GM23338 (cell line): ENCODE data around the gene SNX8. TPM values are rescaled to one million over a fixed set of nuclear protein-coding genes. Genes with fewer than 3 reads are reported as not detected.

ENCODE experiments used
- ATAC-seq: fragments of 200-7000 bp; cut with Tn5 transposase; 3 replicates; pipeline ENCODE4 v1.9.1; 2020
- DNase-seq: peaks from one replicate; pipeline ENCODE4 v3.0.0-alpha.2; 2015; ENCODE audit warnings: low spot score
- H2AFZ ChIP-seq: fragments of 200-600 bp; sonication (generic); 2 replicates; pipeline ENCODE4 v1.8.0; 2016; ENCODE audit warnings: antibody characterized with exemption, mild to moderate bottlenecking, moderate library complexity
- H3F3A ChIP-seq: fragments of 200-600 bp; sonication (generic); replicated peaks from 2 replicates; pipeline ENCODE4 v1.8.0; 2017; ENCODE audit warnings: antibody characterized with exemption, mixed run types, low read depth
- H3K27ac ChIP-seq: fragments of 200-600 bp; sonication (generic); 2 replicates; pipeline ENCODE4 v1.6.1; 2016; ENCODE audit warnings: low read depth
- H3K27me3 ChIP-seq: fragments of 200-600 bp; sonication (generic); 2 replicates; pipeline ENCODE4 v1.8.0; 2016; ENCODE audit warnings: mild to moderate bottlenecking, mixed run types, moderate library complexity; ENCODE audit not compliant: insufficient read depth
- H3K36me3 ChIP-seq: fragments of 200-600 bp; sonication (generic); 2 replicates; pipeline ENCODE4 v1.8.0; 2016; ENCODE audit warnings: mild to moderate bottlenecking; ENCODE audit not compliant: insufficient read depth
- H3K4me1 ChIP-seq: fragments of 200-600 bp; sonication (generic); 2 replicates; pipeline ENCODE4 v1.8.0; 2016; ENCODE audit warnings: mild to moderate bottlenecking, moderate library complexity; ENCODE audit not compliant: insufficient read depth
- H3K4me2 ChIP-seq: fragments of 200-600 bp; sonication (generic); 2 replicates; pipeline ENCODE4 v1.7.1; 2017; ENCODE audit warnings: mixed run types
- H3K4me3 ChIP-seq: fragments of 200-600 bp; sonication (generic); 2 replicates; pipeline ENCODE4 v1.6.1; 2016; ENCODE audit warnings: mixed run types
- H3K79me2 ChIP-seq: fragments of 200-600 bp; sonication (generic); replicated peaks from 2 replicates; pipeline ENCODE4 v1.8.0; 2017; ENCODE audit warnings: mild to moderate bottlenecking; ENCODE audit not compliant: insufficient read depth
- H3K9me2 ChIP-seq: fragments of 200-600 bp; sonication (generic); 2 replicates; pipeline ENCODE4 v1.8.0; 2017; ENCODE audit not compliant: insufficient read depth
- H4K20me1 ChIP-seq: fragments of 200-600 bp; sonication (generic); replicated peaks from 2 replicates; pipeline ENCODE4 v1.8.0; 2017; ENCODE audit warnings: mild to moderate bottlenecking; ENCODE audit not compliant: insufficient read depth
- H3K27ac Mint-ChIP-seq: 2 replicates; pipeline ENCODE4 v1.8.0; 2020; ENCODE audit warnings: inconsistent platforms, mild to moderate bottlenecking, moderate library complexity, mixed read lengths
- H3K27me3 Mint-ChIP-seq: 3 replicates; pipeline ENCODE4 v1.8.0; 2022; ENCODE audit warnings: low read depth, mild to moderate bottlenecking, moderate library complexity, mixed read lengths, inconsistent platforms; ENCODE audit not compliant: insufficient read depth, poor library complexity
- H3K36me3 Mint-ChIP-seq: 3 replicates; pipeline ENCODE4 v1.8.0; 2021; ENCODE audit warnings: low read depth, mild to moderate bottlenecking, inconsistent platforms, moderate library complexity, mixed read lengths
- H3K4me1 Mint-ChIP-seq: 3 replicates; pipeline ENCODE4 v1.8.0; 2020; ENCODE audit warnings: mild to moderate bottlenecking, inconsistent platforms, mixed read lengths
- H3K4me3 Mint-ChIP-seq: 3 replicates; pipeline ENCODE4 v1.8.0; 2021; ENCODE audit warnings: moderate library complexity, mild to moderate bottlenecking, inconsistent platforms, mixed read lengths
- H3K9me3 Mint-ChIP-seq: 3 replicates; pipeline ENCODE4 v1.8.0; 2020; ENCODE audit warnings: moderate library complexity, mild to moderate bottlenecking, inconsistent platforms, mixed read lengths
- EZH2 ChIP-seq: fragments of 200-600 bp; sonication (generic); IDR thresholded peaks from one replicate; pipeline ENCODE4 v1.8.0; 2017; ENCODE audit warnings: antibody characterized with exemption, mild to moderate bottlenecking, low read depth; ENCODE audit not compliant: unreplicated experiment
- JUNB ChIP-seq: IDR thresholded peaks from one replicate; pipeline ENCODE4 v1.6.1; 2016; ENCODE audit warnings: antibody characterized with exemption; ENCODE audit not compliant: unreplicated experiment
- NANOG ChIP-seq: IDR thresholded peaks from 2 replicates; pipeline ENCODE4 v1.6.1; 2016; ENCODE audit warnings: antibody characterized with exemption, borderline replicate concordance
- POLR2AphosphoS5 ChIP-seq: IDR thresholded peaks from 2 replicates; pipeline ENCODE4 v1.6.1; 2016; ENCODE audit warnings: antibody characterized with exemption, low read depth
- REST ChIP-seq: IDR thresholded peaks from one replicate; pipeline ENCODE4 v1.6.1; 2018; ENCODE audit warnings: antibody characterized with exemption; ENCODE audit not compliant: unreplicated experiment
- STAT1 ChIP-seq: IDR thresholded peaks from one replicate; pipeline ENCODE4 v1.6.1; 2016; ENCODE audit warnings: antibody characterized with exemption; ENCODE audit not compliant: unreplicated experiment
- ZNF114 ChIP-seq: fragments of 250-450 bp; sonication (Bioruptor Pico); IDR thresholded peaks from 2 replicates; pipeline ENCODE4 v1.5.0; 2020; ENCODE audit warnings: mild to moderate bottlenecking, moderate library complexity
- ZNF331 ChIP-seq: fragments of 250-450 bp; sonication (Bioruptor Pico); IDR thresholded peaks from 2 replicates; pipeline ENCODE4 v1.5.0; 2020; ENCODE audit warnings: low read depth, mild to moderate bottlenecking, moderate library complexity
- ZNF462 ChIP-seq: fragments of 250-450 bp; sonication (Bioruptor Pico); IDR thresholded peaks from 2 replicates; pipeline ENCODE4 v1.5.0; 2020; ENCODE audit warnings: mild to moderate bottlenecking, moderate library complexity
- polyA plus RNA-seq: library from polyadenylated mRNA; unstranded; fragments of >200 nt; fragmentation: Nextera tagmentation; extraction: Ambion mirVana; gene quantifications from 2 replicates; pipeline ENCODE4 v1.2.1, GENCODE V29; 2016
- total RNA-seq: library from RNA; depleted of rRNA; stranded (reverse); fragments of >200 nt; shearing (Covaris generic); gene quantifications from 2 replicates; pipeline ENCODE4 v1.2.3, GENCODE V29; 2014

SNX8 gene
- total and polyA plus RNA-seq, 2 experiments from 2014 or later: 44.3 to 50.9 TPM

GRCh38 chr7:2314209-2314955, at the start of gene SNX8 (continued):
- TF ChIP-seq REST (no peak), JUNB (no peak)

GRCh38 chr7:2362385-2363088, 48.3 kb upstream of the SNX8 start:
- Histone ChIP-seq H2AFZ (no peak overlapping the region), H3K4me3 (no peak overlapping the region), H3K27ac (no peak overlapping the region), H3K27me3 (no peaks in the 10 kb centered on the region), H3K4me1 (peaks cover 16% of the 10 kb centered on the region; the same call in 1 of the 2 replicates), H3K9me2 (no peaks in the 10 kb centered on the region), H4K20me1 (peaks cover 89% of the 10 kb centered on the region), H3K36me3 (peaks cover 97% of the 10 kb centered on the region), H3K4me2 (no peak overlapping the region), H3F3A (peaks cover 44% of the 10 kb centered on the region), H3K79me2 (peaks cover 87% of the 10 kb centered on the region)
- ATAC-seq: no peak
- Mint-ChIP-seq H3K27me3 (peaks cover 3% of the 10 kb centered on the region), H3K4me1 (peaks cover 5% of the 10 kb centered on the region), H3K9me3 (no peaks in the 10 kb centered on the region), H3K27ac (no peak overlapping the region), H3K4me3 (no peak overlapping the region), H3K36me3 (peaks cover 95% of the 10 kb centered on the region)
- TF ChIP-seq STAT1: no peak
- TF ChIP-seq POLR2AphosphoS5: no peak
- no peak for TF ChIP-seq ZNF331
- no peak for TF ChIP-seq EZH2
- TF ChIP-seq NANOG: no peak
- no peak for DNase-seq

- no peak overlapping the region for H3K4me3 ChIP-seq
- no peak overlapping the region for H3K4me2 ChIP-seq
- H3K9me2 ChIP-seq: no peaks in the 10 kb centered on the region
- peaks cover 94% of the 10 kb centered on the region for H3K36me3 Mint-ChIP-seq
- no peak overlapping the region for H2AFZ ChIP-seq
- peaks cover 30% of the 10 kb centered on the region for H3K4me1 ChIP-seq
- no peaks in the 10 kb centered on the region for H3K9me3 Mint-ChIP-seq
- H3K79me2 ChIP-seq: peaks cover 88% of the 10 kb centered on the region
- H3K27ac Mint-ChIP-seq: no peak overlapping the region
- H3K36me3 ChIP-seq: peaks cover 94% of the 10 kb centered on the region
- H4K20me1 ChIP-seq: peaks cover 93% of the 10 kb centered on the region
- no peak overlapping the region; the same call in 2 of the 3 replicates for H3K4me3 Mint-ChIP-seq
- no peak for ATAC-seq
- H3K4me1 Mint-ChIP-seq: peaks cover 13% of the 10 kb centered on the region
- no peak overlapping the region for H3K27ac ChIP-seq
- no peak for DNase-seq
- no peaks in the 10 kb centered on the region for H3K27me3 ChIP-seq
- H3F3A ChIP-seq: peaks cover 45% of the 10 kb centered on the region
- H3K27me3 Mint-ChIP-seq: peaks cover 3% of the 10 kb centered on the region
- TF ChIP-seq ZNF462: no peak
- no peak for TF ChIP-seq NANOG
- no peak for TF ChIP-seq ZNF114 (CRISPR knock-in tag)
Measured at GRCh38 chr7:2360796-2361195, 46.6 kb upstream of the SNX8 start.
